Measurements from ENCODE around the gene GPATCH2.

GRCh38 chr1:217425422-217425821 lies 205.5 kb downstream of the GPATCH2 start:
- TF ChIP-seq CTCF (IDR thresholded peaks at IDR 0.05) (no peak), POLR2AphosphoS5 (IDR thresholded peaks at IDR 0.05; ENCODE audit: low read depth, low read length) (no peak), TCF7L2 (IDR thresholded peaks at IDR 0.05; ENCODE audit: low read depth, low read length) (no peak)
